ENCODE measurements around the gene CLK4.

GRCh38 chr5:178649580-178649979, 22.7 kb upstream of the CLK4 start:
- no peak for TF ChIP-seq EZH2phosphoT487 (IDR thresholded peaks at IDR 0.05; ENCODE audit: insufficient read depth, low read depth)
- no peak for TF ChIP-seq EZH2 (IDR thresholded peaks at IDR 0.05; ENCODE audit: insufficient read depth, poor library complexity, severe bottlenecking)

All from GM23248 (cell line).